Type B pancreatic cell (in vitro differentiated cells): ENCODE data around the gene PRSS38. TPM values are rescaled to one million over a fixed set of nuclear protein-coding genes. Genes with fewer than 3 reads are reported as not detected.
A peak's percentile ranks its signal among the peaks of the same experiment; 100 is the strongest.

Experiments
- DNase-seq: peaks from one replicate; pipeline ENCODE4 v3.0.0; 2021; ENCODE audit warnings: mixed read lengths; ENCODE audit not compliant: unreplicated experiment; ENCODE audit errors: extremely low spot score
- H3K27ac Mint-ChIP-seq: 2 replicates; pipeline ENCODE4 v1.8.0; 2021; ENCODE audit warnings: mild to moderate bottlenecking, mixed read lengths
- H3K27me3 Mint-ChIP-seq: 2 replicates; pipeline ENCODE4 v1.8.0; 2021; ENCODE audit warnings: mixed read lengths
- H3K36me3 Mint-ChIP-seq: 2 replicates; pipeline ENCODE4 v1.8.0; 2021; ENCODE audit warnings: mixed read lengths
- H3K4me1 Mint-ChIP-seq: one replicate; pipeline ENCODE4 v1.8.0; 2021; ENCODE audit warnings: mixed read lengths; ENCODE audit not compliant: unreplicated experiment
- H3K4me3 Mint-ChIP-seq: 2 replicates; pipeline ENCODE4 v1.8.0; 2021; ENCODE audit warnings: mild to moderate bottlenecking, mixed read lengths
- H3K9me3 Mint-ChIP-seq: 2 replicates; pipeline ENCODE4 v1.8.0; 2021; ENCODE audit warnings: mixed read lengths
- total RNA-seq: library from RNA; stranded (reverse); gene quantifications from 2 replicates; pipeline ENCODE4 v1.2.1, GENCODE V29; 2021; ENCODE audit warnings: low replicate concordance
- TF ChIP-seq, protein P1 (sequence below): fragments of 200-600 bp; sonication (generic); conservative IDR thresholded peaks from 2 replicates; pipeline ENCODE4 v1.5.0; 2021; ENCODE audit warnings: antibody characterized with exemption, mild to moderate bottlenecking

PRSS38 gene
- total RNA-seq, 1 donor from 2014 or later = not detected

DNA sequence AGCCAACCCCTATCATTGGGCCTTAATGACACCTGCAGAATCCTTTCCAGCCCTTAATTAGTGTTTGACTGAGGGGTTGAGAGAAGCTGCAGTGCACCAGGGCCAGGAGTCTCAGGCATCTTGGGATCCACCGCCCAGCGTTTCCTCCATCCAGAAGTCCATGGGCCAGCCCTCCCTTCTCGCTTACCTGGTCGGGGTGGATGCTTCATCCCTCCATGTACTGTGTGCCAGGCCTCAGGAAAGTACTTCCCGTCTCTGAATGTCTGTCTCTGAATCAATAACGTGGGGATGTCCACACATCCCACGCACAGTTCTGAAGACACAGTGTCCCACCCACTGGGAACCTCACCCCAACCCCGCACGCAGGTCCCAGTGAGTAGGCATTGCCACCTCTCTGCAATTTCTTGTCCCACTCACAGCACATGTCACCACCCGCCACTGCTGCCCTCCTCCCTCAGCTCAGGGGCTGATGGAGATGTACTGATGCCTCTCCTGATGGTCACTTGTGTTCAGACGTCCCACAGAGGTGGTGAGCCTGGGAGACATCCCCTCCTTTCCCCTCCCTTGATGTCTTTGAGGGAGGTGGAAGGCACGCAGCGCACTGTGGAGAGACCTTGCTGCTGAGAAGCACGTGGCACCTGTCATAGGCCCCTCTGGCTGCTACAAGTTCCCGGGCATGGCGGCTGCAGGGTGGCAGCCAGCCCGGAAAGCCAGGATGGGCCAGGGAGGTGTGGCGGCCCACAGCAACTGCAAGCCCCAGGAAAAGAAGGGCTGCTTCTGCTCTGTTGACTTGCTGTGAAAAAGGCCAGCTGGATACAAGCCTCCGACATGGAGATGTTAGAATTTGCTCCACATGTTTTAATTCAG is 29.4 kb upstream of the PRSS38 start:
- Mint-ChIP-seq H3K9me3 (no peaks in the 10 kb centered on the region), H3K4me3 (peak overlapping the region; percentile 28), H3K4me1 (no peaks in the 10 kb centered on the region), H3K27ac (peak overlapping the region; percentile 23), H3K36me3 (peaks cover 3% of the 10 kb centered on the region), H3K27me3 (peaks cover 7% of the 10 kb centered on the region)
- TF ChIP-seq, protein P1, sequence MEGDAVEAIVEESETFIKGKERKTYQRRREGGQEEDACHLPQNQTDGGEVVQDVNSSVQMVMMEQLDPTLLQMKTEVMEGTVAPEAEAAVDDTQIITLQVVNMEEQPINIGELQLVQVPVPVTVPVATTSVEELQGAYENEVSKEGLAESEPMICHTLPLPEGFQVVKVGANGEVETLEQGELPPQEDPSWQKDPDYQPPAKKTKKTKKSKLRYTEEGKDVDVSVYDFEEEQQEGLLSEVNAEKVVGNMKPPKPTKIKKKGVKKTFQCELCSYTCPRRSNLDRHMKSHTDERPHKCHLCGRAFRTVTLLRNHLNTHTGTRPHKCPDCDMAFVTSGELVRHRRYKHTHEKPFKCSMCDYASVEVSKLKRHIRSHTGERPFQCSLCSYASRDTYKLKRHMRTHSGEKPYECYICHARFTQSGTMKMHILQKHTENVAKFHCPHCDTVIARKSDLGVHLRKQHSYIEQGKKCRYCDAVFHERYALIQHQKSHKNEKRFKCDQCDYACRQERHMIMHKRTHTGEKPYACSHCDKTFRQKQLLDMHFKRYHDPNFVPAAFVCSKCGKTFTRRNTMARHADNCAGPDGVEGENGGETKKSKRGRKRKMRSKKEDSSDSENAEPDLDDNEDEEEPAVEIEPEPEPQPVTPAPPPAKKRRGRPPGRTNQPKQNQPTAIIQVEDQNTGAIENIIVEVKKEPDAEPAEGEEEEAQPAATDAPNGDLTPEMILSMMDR = no peak
- no peak for DNase-seq

DNA sequence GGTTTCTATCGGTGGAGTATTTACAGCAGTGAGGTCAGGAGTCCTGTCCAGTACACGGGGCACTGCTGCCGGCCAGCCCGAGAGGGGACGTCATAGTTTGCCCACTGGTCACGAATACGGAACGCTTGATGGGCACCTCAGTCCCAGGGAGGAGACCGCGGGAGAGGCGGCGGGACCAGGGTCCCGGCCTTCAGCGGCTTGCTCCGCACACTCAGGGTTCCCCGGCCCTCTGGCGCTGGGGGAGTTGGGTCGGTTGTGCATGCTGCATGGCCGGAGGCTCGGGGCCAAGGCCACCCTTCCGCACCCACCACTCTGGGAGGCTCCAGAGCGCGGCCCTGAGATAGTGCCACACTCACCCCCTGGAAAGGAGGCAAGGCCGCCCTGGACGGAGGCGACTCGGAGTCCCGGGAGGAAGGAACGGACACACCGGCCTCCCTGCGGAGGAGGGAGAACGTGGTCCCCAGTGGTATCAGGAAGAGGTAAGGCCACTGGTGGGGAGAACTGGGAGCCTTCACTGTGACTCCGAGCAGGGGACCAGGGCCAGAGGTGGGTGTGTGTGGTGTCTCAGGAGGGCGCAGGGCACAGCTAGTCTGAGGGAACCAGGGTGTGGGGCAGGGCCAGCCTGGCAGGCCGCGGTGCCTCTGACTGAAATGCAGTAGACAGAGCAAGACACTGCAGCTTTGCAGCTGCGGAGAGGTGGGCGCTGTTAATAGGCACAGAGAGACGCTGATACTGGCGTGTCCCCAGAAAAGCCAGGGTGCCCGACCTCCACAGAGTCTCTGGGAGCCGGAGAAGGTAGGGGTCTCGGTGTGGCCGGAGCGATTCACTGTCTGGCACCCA is 28.6 kb upstream of the PRSS38 start:
- H3K36me3 Mint-ChIP-seq = peaks cover 3% of the 10 kb centered on the region
- TF ChIP-seq, protein P1 = no peak
- H3K9me3 Mint-ChIP-seq = no peaks in the 10 kb centered on the region
- peaks cover 7% of the 10 kb centered on the region for H3K27me3 Mint-ChIP-seq
- H3K4me3 Mint-ChIP-seq = peak overlapping the region; percentile 83
- H3K4me1 Mint-ChIP-seq = peaks cover 4% of the 10 kb centered on the region
- peak; percentile 68 for DNase-seq
- peak overlapping the region; percentile 79 for H3K27ac Mint-ChIP-seq

DNA sequence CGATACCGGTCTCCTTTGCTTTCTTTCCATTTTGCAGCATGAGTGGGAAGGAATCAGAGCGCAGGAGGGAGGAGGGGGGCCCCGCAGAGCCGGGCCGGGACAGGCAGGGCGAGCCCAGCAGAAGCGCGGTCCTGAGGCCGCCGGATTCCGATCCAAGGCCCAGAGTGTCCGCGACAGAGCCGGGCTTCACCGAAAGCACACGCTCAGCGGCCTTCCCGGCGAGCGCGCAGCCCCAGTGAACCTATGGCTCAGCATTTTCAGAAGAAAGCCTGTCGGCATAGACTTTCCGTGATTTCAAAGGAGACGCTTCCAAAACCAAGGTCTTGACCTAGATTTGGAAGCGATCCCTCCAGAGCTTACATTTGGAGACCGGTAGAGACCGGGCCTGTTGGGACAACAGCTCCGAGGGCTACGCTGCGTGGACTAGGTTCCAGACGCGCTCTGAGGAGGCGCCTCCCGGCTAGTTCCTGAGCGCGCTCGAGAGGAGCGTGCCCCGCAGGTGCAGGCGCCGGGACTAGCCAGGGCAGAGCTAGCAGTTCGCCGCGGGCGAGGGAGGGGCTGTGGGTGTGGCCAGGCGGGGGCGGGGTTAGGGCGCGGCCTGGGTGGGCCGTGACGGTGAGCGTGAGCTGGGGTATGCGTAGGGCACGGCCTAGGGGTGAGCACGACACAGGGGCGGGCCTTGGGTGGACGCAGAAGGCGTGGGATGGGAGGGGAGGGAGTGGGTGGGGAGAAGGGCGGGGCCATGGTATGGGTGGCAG is 27.8 kb upstream of the PRSS38 start:
- H3K4me3 Mint-ChIP-seq = peak overlapping the region; percentile 83
- no peaks in the 10 kb centered on the region for H3K9me3 Mint-ChIP-seq
- peaks cover 9% of the 10 kb centered on the region for H3K4me1 Mint-ChIP-seq
- TF ChIP-seq, protein P1 = no peak
- peak; percentile 91 for DNase-seq
- peak overlapping the region; percentile 79 for H3K27ac Mint-ChIP-seq
- peaks cover 7% of the 10 kb centered on the region for H3K27me3 Mint-ChIP-seq
- H3K36me3 Mint-ChIP-seq = peaks cover 3% of the 10 kb centered on the region

DNA sequence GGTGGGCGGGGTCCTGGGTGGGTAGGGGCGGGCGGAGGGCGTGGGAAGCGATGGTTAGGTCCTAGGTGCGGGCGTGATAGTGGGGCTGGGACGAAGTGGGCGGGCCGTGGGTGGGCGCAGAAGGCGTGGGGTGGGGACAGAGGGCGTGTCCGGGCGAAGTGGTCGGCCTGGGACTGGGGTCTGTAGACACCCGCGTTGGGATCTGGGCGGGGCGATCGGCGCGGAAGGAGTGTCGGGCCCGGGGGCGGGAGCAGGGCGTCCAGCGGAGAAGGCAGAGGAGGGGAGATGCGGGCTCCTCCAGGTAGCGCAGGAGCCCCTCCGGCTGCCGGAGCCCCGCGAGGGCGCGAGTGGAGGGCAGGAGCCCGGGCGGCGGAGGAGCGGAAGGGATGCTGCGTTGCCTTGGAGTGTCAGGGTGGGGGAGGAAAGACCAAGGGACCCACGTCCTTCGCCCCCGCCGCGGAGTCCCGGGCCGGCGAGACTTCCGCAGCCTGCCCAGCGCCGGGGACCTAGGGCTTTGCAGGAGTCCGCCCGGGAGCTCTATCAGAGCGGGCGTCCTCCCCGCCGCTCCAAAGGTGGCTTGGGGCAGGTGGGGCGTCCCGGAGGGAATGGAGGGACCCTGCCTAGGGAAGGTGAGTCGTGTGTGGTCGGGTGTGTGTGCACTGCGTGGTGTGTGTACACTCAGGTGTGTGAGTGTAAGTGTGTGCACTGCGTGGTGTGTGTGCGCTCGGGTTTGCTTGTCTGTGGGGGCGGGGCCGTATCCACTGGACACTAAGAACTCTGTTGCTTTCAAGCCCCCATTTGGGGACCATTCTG is 27.0 kb upstream of the PRSS38 start:
- Mint-ChIP-seq H3K27me3 (peaks cover 7% of the 10 kb centered on the region), H3K27ac (peak overlapping the region; percentile 69), H3K9me3 (no peaks in the 10 kb centered on the region), H3K4me3 (peak overlapping the region; percentile 84), H3K4me1 (peaks cover 9% of the 10 kb centered on the region), H3K36me3 (no peaks in the 10 kb centered on the region)
- peak; percentile 81 for DNase-seq
- TF ChIP-seq, protein P1 = no peak
